ENCODE results near the gene SYTL3. TPM values are rescaled to one million over a fixed set of nuclear protein-coding genes. Genes with fewer than 3 reads are reported as not detected.

Gene SYTL3
- total and polyA plus RNA-seq, 2 of the 8 experiments (the other 6 are each of a cell fraction or from before 2014, with no cell fraction given), result 0.27 to 0.99 TPM

GRCh38 chr6:158765499-158766068 lies 115.7 kb downstream of the SYTL3 start:
- Histone ChIP-seq H3K79me2 (ENCODE audit: control insufficient read depth in 1 of 2, insufficient read depth in 2 of 2, low read length in 2 of 2) (no peaks in the 10 kb centered on the region), H3K27ac (ENCODE audit: low read depth, low read length) (no peak overlapping the region)

More at GRCh38 chr6:158765499-158766068, 115.7 kb downstream of the SYTL3 start:
- H4K8ac ChIP-seq (ENCODE audit: extremely low read depth, insufficient read depth, low read length), result no peak overlapping the region; the same call in 1 of the 2 replicates
- H3K9ac ChIP-seq (replicated peaks in 1 of 4; ENCODE audit: extremely low read depth in 1 of 4, low read depth in 3 of 4, low read length in 3 of 4), result no peak overlapping the region
- H3K4me2 ChIP-seq (ENCODE audit: insufficient read depth in 1 of 2, low read depth in 2 of 2, low read length in 2 of 2), result no peak overlapping the region
- TF ChIP-seq KDM5A (IDR thresholded peaks at IDR 0.05; ENCODE audit: low read length) (no peak), NANOG (IDR thresholded peaks at IDR 0.05; ENCODE audit: insufficient read depth, low read depth, low read length, poor library complexity, severe bottlenecking) (no peak), GTF2F1 (IDR thresholded peaks at IDR 0.05; ENCODE audit: borderline replicate concordance, low read depth, low read length) (no peak), SIRT6 (IDR thresholded peaks at IDR 0.05; ENCODE audit: low read length) (no peak), CTBP2 (IDR thresholded peaks at IDR 0.05; ENCODE audit: borderline replicate concordance, insufficient read depth, insufficient read length, low read length) (no peak), SIX5 (IDR thresholded peaks at IDR 0.05; ENCODE audit: low read depth, low read length) (no peak)
- no peak overlapping the region for H2BK12ac ChIP-seq (ENCODE audit: low read depth, low read length)
- H3K9me3 ChIP-seq (ENCODE audit: insufficient read depth in 2 of 2, low read depth in 1 of 2, low read length in 1 of 2), result no peaks in the 10 kb centered on the region
- peaks cover 0 to 4% (median 3%) of the 10 kb centered on the region in 4 experiments; a peak in 5 of 7 replicates for H3K4me1 ChIP-seq (replicated peaks in 1 of 4; ENCODE audit: control insufficient read depth in 3 of 4, insufficient read depth in 4 of 4, low read length in 3 of 4)
- no peak overlapping the region for H2AK5ac ChIP-seq (ENCODE audit: low read depth, low read length)
- no peak overlapping the region for H3K14ac ChIP-seq (ENCODE audit: insufficient read length)
- WGBS, 2 experiments (ENCODE audit: extremely low coverage in 1 of 2, insufficient coverage in 1 of 2, insufficient read length in 1 of 2, insufficient replicate concordance in 2 of 2, low coverage in 1 of 2, low lambda C conversion rate in 2 of 2, missing lambda C conversion rate in 1 of 2), result 88% methylated on average over 13 of the region's 13 CpGs; no CpG with 5 or more reads in 1 of the 2 experiments
- no peak for FAIRE-seq
- no peak overlapping the region for H2BK120ac ChIP-seq (replicated peaks; ENCODE audit: low read depth, low read length)
- H3K56ac ChIP-seq (replicated peaks; ENCODE audit: insufficient read length, low read depth, low read length), result no peak overlapping the region
- no peak overlapping the region for H2AFZ ChIP-seq (ENCODE audit: low read length)
- H3K18ac ChIP-seq (ENCODE audit: extremely low read depth, low read length), result no peak overlapping the region
- H4K20me1 ChIP-seq (replicated peaks in 1 of 2; ENCODE audit: control insufficient read depth in 1 of 2, insufficient read depth in 2 of 2, low read length in 2 of 2), result peaks cover 1 to 14% of the 10 kb centered on the region in 2 experiments
- H3K36me3 ChIP-seq (ENCODE audit: control insufficient read depth in 2 of 4, insufficient read depth in 4 of 4, low read length in 3 of 4), result peaks cover 39 to 62% (median 50%) of the 10 kb centered on the region in 4 experiments
- H4K5ac ChIP-seq (ENCODE audit: insufficient read length, low read depth, low read length), result no peak overlapping the region
- no peaks in the 10 kb centered on the region for H3K79me1 ChIP-seq (ENCODE audit: low read depth, low read length)
- no peak overlapping the region for H2BK20ac ChIP-seq (ENCODE audit: low read length)
- no peaks in the 10 kb centered on the region for H3K27me3 ChIP-seq (replicated peaks in 1 of 4; ENCODE audit: control insufficient read depth in 3 of 4, extremely low read depth in 1 of 4, insufficient read depth in 3 of 4, low read length in 3 of 4)
- ChIA-PET POLR2A (ENCODE audit: partially characterized antibody) (interaction anchor here (0.6 to 9.0 kb wide), 12 partner anchors 10 to 796 kb away, joined by 3 to 75 read pairs (median 6); partner anchors contain the start of gene DYNLT1), CTCF (ENCODE audit: partially characterized antibody) (interaction anchor here (0.7 to 3.3 kb wide), 11 partner anchors 8 to 207 kb away, joined by 3 to 15 read pairs (median 6); no protein-coding TSS in a partner anchor)
- H3K4me3 ChIP-seq (ENCODE audit: extremely low read depth in 1 of 4, insufficient read depth in 2 of 4, low read depth in 3 of 4, low read length in 4 of 4), result no peak overlapping the region
- no peak overlapping the region for H2BK15ac ChIP-seq (ENCODE audit: low read length)
- H3K23me2 ChIP-seq (ENCODE audit: low read depth, low read length), result no peaks in the 10 kb centered on the region; the same call in 1 of the 2 replicates
- H4K91ac ChIP-seq (replicated peaks; ENCODE audit: insufficient read length, low read length), result no peak overlapping the region
- DNase-seq (ENCODE audit: low read depth in 1 of 2, low spot score in 2 of 2), result no peak
- no peak overlapping the region for H2BK5ac ChIP-seq (ENCODE audit: low read depth, low read length)
- H3K4ac ChIP-seq (replicated peaks; ENCODE audit: insufficient read length, low read depth, low read length), result no peak overlapping the region
- H3K23ac ChIP-seq (ENCODE audit: insufficient read length), result no peak overlapping the region
